Ovary (tissue), 3 donors: Measurements from ENCODE around the gene CEP152.

Source experiments
- EP300 ChIP-seq: sonication (generic); formaldehyde crosslinking; IDR thresholded peaks from one replicate; pipeline ENCODE4 v1.6.1; 2017; ENCODE audit warnings: antibody characterized with exemption
- POLR2A ChIP-seq: fragments of 450-650 bp; IDR thresholded peaks from one replicate; pipeline ENCODE4 v1.6.1; 2017; ENCODE audit warnings: antibody characterized with exemption, mild to moderate bottlenecking, moderate library complexity
- TF ChIP-seq, protein P1 (sequence below), 3 donors: fragments of 450-650 bp in 2 of 3; fragments of 200-600 bp in 1 of 3; IDR thresholded peaks; one replicate each; pipeline versions ENCODE4 v1.5.1 to v1.8.0; 2016 to 2022; ENCODE audit warnings: antibody characterized with exemption in 3 of 3, mild to moderate bottlenecking in 1 of 3
- donor health status: DM: no; HTN: no; CAD: no.

DNA sequence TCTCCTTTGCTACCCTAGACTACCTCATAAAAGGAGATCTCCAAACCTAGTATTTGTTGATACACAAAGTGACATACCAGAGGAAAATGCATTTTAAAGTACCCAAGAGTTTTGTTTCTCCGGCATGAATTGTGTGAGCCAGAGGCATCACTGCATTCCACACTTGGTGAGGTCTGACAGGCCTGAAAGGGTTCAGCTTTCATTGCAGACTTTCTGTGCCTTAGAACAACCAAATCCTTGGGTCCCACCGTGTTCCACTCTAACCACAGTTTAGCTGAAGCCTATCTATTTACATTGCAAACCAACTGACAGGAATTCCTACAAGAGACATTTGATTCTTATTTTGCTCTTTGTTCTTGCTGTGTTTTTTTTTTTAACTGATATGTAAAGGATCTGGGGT is 46.1 kb upstream of the CEP152 start:
- no peak for TF ChIP-seq POLR2A
- TF ChIP-seq EP300, result no peak
- TF ChIP-seq, protein P1, sequence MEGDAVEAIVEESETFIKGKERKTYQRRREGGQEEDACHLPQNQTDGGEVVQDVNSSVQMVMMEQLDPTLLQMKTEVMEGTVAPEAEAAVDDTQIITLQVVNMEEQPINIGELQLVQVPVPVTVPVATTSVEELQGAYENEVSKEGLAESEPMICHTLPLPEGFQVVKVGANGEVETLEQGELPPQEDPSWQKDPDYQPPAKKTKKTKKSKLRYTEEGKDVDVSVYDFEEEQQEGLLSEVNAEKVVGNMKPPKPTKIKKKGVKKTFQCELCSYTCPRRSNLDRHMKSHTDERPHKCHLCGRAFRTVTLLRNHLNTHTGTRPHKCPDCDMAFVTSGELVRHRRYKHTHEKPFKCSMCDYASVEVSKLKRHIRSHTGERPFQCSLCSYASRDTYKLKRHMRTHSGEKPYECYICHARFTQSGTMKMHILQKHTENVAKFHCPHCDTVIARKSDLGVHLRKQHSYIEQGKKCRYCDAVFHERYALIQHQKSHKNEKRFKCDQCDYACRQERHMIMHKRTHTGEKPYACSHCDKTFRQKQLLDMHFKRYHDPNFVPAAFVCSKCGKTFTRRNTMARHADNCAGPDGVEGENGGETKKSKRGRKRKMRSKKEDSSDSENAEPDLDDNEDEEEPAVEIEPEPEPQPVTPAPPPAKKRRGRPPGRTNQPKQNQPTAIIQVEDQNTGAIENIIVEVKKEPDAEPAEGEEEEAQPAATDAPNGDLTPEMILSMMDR (IDR thresholded peaks at IDR 0.05), result no peak
